B cell (primary cell): Measurements from ENCODE around the gene MLXIP. TPM values are rescaled to one million over a fixed set of nuclear protein-coding genes. Genes with fewer than 3 reads are reported as not detected.

Experiments used
- ATAC-seq: fragments of 200-7000 bp; cut with Tn5 transposase; one replicate; pipeline ENCODE4 v1.10.0; 2021; ENCODE audit warnings: low read depth, mild to moderate bottlenecking, moderate number of reproducible peaks, moderate library complexity
- CTCF ChIA-PET: fragments of 350-600 bp; sonication (Branson Sonifier 250); formaldehyde crosslinking; loops from one replicate; lab custom pipeline; 2021; ENCODE audit warnings: antibody characterized with exemption, inconsistent platforms; lab: Charles Lee
- POLR2A ChIA-PET: fragments of 350-600 bp; sonication (Branson Sonifier 250); formaldehyde crosslinking; loops from one replicate; lab custom pipeline; 2021; ENCODE audit warnings: antibody characterized with exemption; lab: Charles Lee
- DNase-seq: peaks from one replicate; pipeline ENCODE4 v3.0.0; 2013
- H2AFZ ChIP-seq: 2 replicates; pipeline ENCODE4 v1.6.1; 2012; ENCODE audit warnings: mild to moderate bottlenecking, low read depth, low read length; ENCODE audit not compliant: insufficient read depth, poor library complexity, severe bottlenecking
- H3K27ac ChIP-seq, 2 donors: 1 replicate in 1 of 2; 2 replicates in 1 of 2; pipeline ENCODE4 v1.5.1; 2012 to 2013; ENCODE audit warnings: low read length in 2 of 2, mild to moderate bottlenecking in 2 of 2, moderate library complexity in 1 of 2
- H3K27me3 ChIP-seq, 4 experiments: fragments of 200-600 bp in 1 of 4; sonication (generic) in 1 of 4; replicated peaks in 1 of 4; 1 replicate in 2 of 4; 2 replicates in 2 of 4; pipeline versions ENCODE4 v1.6.1 to v1.7.0; 2013 to 2016; ENCODE audit warnings: low read length in 3 of 4, mild to moderate bottlenecking in 2 of 4, mixed read lengths in 1 of 4, moderate library complexity in 1 of 4; ENCODE audit not compliant: insufficient read depth in 4 of 4, control insufficient read depth in 3 of 4; ENCODE audit errors: control extremely low read depth in 1 of 4
- H3K36me3 ChIP-seq, 2 experiments: replicated peaks in 1 of 2; 1 replicate in 1 of 2; 2 replicates in 1 of 2; pipeline versions ENCODE4 v1.6.1 to v1.7.1; 2013; ENCODE audit warnings: low read length in 1 of 2; ENCODE audit not compliant: insufficient read depth in 2 of 2, control insufficient read depth in 1 of 2; ENCODE audit errors: control extremely low read depth in 1 of 2, extremely low read depth in 1 of 2
- H3K4me1 ChIP-seq, 2 donors: fragments of 200-600 bp in 1 of 2; sonication (generic) in 1 of 2; 1 replicate in 1 of 2; 2 replicates in 1 of 2; pipeline versions ENCODE4 v1.5.1 to v1.6.1; 2013 to 2017; ENCODE audit warnings: low read length in 2 of 2; ENCODE audit not compliant: control insufficient read depth in 2 of 2, insufficient read depth in 2 of 2
- H3K4me2 ChIP-seq: replicated peaks from 2 replicates; pipeline ENCODE3; 2012; ENCODE audit warnings: mild to moderate bottlenecking, low read depth, low read length; ENCODE audit not compliant: poor library complexity, severe bottlenecking
- H3K4me3 ChIP-seq, 5 experiments: fragments of 200-600 bp in 1 of 5; sonication (generic) in 1 of 5; 1 replicate in 3 of 5; 2 replicates in 2 of 5; pipeline versions ENCODE4 v1.5.1 to v1.7.0; 2011 to 2016; ENCODE audit warnings: low read length in 4 of 5, mild to moderate bottlenecking in 4 of 5, low read depth in 2 of 5, control low read depth in 1 of 5, moderate library complexity in 1 of 5; ENCODE audit not compliant: insufficient read depth in 1 of 5; ENCODE audit errors: control extremely low read depth in 1 of 5, extremely low read depth in 1 of 5
- H3K79me2 ChIP-seq: fragments of 200-600 bp; sonication (generic); one replicate; pipeline ENCODE4 v1.6.0; 2016; ENCODE audit warnings: low read length; ENCODE audit not compliant: control insufficient read depth, insufficient read depth
- H3K9ac ChIP-seq: fragments of 200-600 bp; sonication (generic); 2 replicates; pipeline ENCODE4 v1.6.1; 2017; ENCODE audit warnings: mild to moderate bottlenecking, low read length, moderate library complexity
- H3K9me3 ChIP-seq, 3 donors: one replicate each; pipeline versions ENCODE4 v1.6.1 to v1.7.1; 2013; ENCODE audit warnings: low read length in 2 of 3; ENCODE audit not compliant: control insufficient read depth in 2 of 3, insufficient read depth in 1 of 3; ENCODE audit errors: control extremely low read depth in 1 of 3
- H4K20me1 ChIP-seq: 2 replicates; pipeline ENCODE4 v1.6.0; 2012; ENCODE audit warnings: mild to moderate bottlenecking, low read length; ENCODE audit not compliant: insufficient read depth, control insufficient read depth, poor library complexity, severe bottlenecking
- H3K27ac Mint-ChIP-seq: one replicate; pipeline ENCODE4 v1.8.0; 2021; ENCODE audit warnings: mixed read lengths
- H3K27me3 Mint-ChIP-seq: one replicate; pipeline ENCODE4 v1.8.0; 2021; ENCODE audit warnings: mixed read lengths
- H3K4me1 Mint-ChIP-seq: one replicate; pipeline ENCODE4 v1.8.0; 2021; ENCODE audit warnings: mixed read lengths
- H3K4me3 Mint-ChIP-seq: one replicate; pipeline ENCODE4 v1.8.0; 2021; ENCODE audit warnings: mixed read lengths
- H3K9me3 Mint-ChIP-seq: one replicate; pipeline ENCODE4 v1.8.0; 2022; ENCODE audit warnings: mixed read lengths; ENCODE audit not compliant: insufficient read depth
- EZH2 ChIP-seq: IDR thresholded peaks from 2 replicates; pipeline ENCODE4 v1.6.1; 2012; ENCODE audit warnings: borderline replicate concordance, low read depth, mild to moderate bottlenecking, moderate library complexity, low read length; ENCODE audit not compliant: insufficient read depth, poor library complexity, severe bottlenecking
- WGBS: methylation state at CpG from one replicate; pipeline ENCODE4 v1.1.5; 2013; ENCODE audit warnings: missing lambda C conversion rate; ENCODE audit not compliant: insufficient coverage; 5-methylcytosine and 5-hydroxymethylcytosine counted together
- intact Hi-C: fragments of 100-400 bp; cut with micrococcal nuclease; formaldehyde crosslinking; loops from one replicate; pipeline ENCODE4 v1.10.0; 2022
- polyA plus RNA-seq: library from polyadenylated mRNA; depleted of rRNA; stranded (reverse); fragments of >200 nt; gene quantifications from 2 replicates; pipeline ENCODE4 v1.2.3, GENCODE V29; 2012
- total RNA-seq, 2 donors: library from RNA; stranded (reverse); fragments of 120-200 nt in 1 of 2; gene quantifications; 1 replicate in 1 of 2; 2 replicates in 1 of 2; pipeline versions ENCODE4 v1.2.3 to v1.2.4, GENCODE V29; 2013 to 2022
- TF ChIP-seq, protein P1 (sequence below): fragments of 200-600 bp; IDR thresholded peaks from one replicate; pipeline ENCODE4 v1.8.0; 2022; ENCODE audit warnings: antibody characterized with exemption, mild to moderate bottlenecking

Gene MLXIP
- total and polyA plus RNA-seq, 2 donors (not counting 1 experiment from before 2014, with no cell fraction given), result 28.1 to 91.2 TPM

DNA sequence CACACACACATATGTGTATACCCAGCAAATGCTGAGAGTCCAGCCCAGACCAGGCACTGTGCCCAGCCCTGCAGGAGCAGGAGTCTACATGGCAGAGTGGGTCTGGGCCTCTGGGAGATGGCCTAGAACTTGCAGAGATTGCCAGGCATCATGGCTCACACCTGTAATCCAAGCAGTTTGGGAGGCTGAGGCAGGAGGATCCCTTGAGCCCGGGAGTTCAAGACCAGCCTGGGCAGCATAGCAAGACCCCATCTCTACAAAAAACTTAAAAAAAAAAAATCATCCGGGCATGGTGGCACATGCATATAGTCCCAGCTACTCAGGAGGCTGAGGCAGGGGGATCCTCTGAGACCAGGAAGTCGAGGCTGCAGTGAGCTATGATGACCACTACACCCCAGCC is 20.8 kb upstream of the MLXIP start:
- no peaks in the 10 kb centered on the region for H3K27me3 Mint-ChIP-seq
- Histone ChIP-seq H3K79me2 (peaks cover 12% of the 10 kb centered on the region), H3K9ac (no peak overlapping the region), H3K4me3 (no peak overlapping the region), H3K4me1 (peaks cover 0 to 6% of the 10 kb centered on the region in 2 donors), H3K9me3 (no peaks in the 10 kb centered on the region), H3K27ac (no peak overlapping the region), H3K36me3 (peaks cover 0 to 62% of the 10 kb centered on the region in 2 experiments), H3K27me3 (no peaks in the 10 kb centered on the region), H2AFZ (no peak overlapping the region), H3K4me2 (no peak overlapping the region), H4K20me1 (peaks cover 37% of the 10 kb centered on the region)
- no peak overlapping the region for H3K27ac Mint-ChIP-seq
- POLR2A ChIA-PET, result no interaction called here
- peaks cover 4% of the 10 kb centered on the region for H3K4me1 Mint-ChIP-seq
- CTCF ChIA-PET, result interaction anchor here (5.2 kb wide), 1 partner anchor 68 kb away, joined by 154 read pairs; no protein-coding TSS in a partner anchor
- DNase-seq (no peak), ATAC-seq (no peak)
- WGBS, result 80% methylated on average over 1 of the region's 3 CpGs
- intact Hi-C loops, result no loop called here
- no peaks in the 10 kb centered on the region for H3K9me3 Mint-ChIP-seq
- H3K4me3 Mint-ChIP-seq, result no peak overlapping the region
- TF ChIP-seq, protein P1, sequence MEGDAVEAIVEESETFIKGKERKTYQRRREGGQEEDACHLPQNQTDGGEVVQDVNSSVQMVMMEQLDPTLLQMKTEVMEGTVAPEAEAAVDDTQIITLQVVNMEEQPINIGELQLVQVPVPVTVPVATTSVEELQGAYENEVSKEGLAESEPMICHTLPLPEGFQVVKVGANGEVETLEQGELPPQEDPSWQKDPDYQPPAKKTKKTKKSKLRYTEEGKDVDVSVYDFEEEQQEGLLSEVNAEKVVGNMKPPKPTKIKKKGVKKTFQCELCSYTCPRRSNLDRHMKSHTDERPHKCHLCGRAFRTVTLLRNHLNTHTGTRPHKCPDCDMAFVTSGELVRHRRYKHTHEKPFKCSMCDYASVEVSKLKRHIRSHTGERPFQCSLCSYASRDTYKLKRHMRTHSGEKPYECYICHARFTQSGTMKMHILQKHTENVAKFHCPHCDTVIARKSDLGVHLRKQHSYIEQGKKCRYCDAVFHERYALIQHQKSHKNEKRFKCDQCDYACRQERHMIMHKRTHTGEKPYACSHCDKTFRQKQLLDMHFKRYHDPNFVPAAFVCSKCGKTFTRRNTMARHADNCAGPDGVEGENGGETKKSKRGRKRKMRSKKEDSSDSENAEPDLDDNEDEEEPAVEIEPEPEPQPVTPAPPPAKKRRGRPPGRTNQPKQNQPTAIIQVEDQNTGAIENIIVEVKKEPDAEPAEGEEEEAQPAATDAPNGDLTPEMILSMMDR, result no peak
- no peak for TF ChIP-seq EZH2

GRCh38 chr12:122058549-122059149 is 19.9 kb upstream of the MLXIP start:
- CTCF ChIA-PET, result interaction anchor here (1.3 to 1.5 kb wide), 2 partner anchors 10 to 64 kb away, joined by 3 to 5 read pairs; no protein-coding TSS in a partner anchor
- Mint-ChIP-seq H3K27me3 (no peaks in the 10 kb centered on the region), H3K4me3 (no peak overlapping the region), H3K9me3 (no peaks in the 10 kb centered on the region), H3K27ac (peak overlapping the region; percentile 29), H3K4me1 (peaks cover 13% of the 10 kb centered on the region)
- DNase-seq (no peak), ATAC-seq (no peak)
- H2AFZ ChIP-seq, result no peak overlapping the region
- peaks cover 37% of the 10 kb centered on the region for H4K20me1 ChIP-seq
- no peaks in the 10 kb centered on the region for H3K27me3 ChIP-seq
- no peak overlapping the region for H3K4me3 ChIP-seq
- peaks cover 0 to 62% of the 10 kb centered on the region in 2 experiments for H3K36me3 ChIP-seq
- no peak overlapping the region for H3K27ac ChIP-seq
- H3K9ac ChIP-seq, result no peak overlapping the region
- H3K4me2 ChIP-seq, result no peak overlapping the region
- POLR2A ChIA-PET, result no interaction called here
- H3K4me1 ChIP-seq, result peaks cover 5 to 14% of the 10 kb centered on the region in 2 donors
- over 99% methylated on average over 10 of the region's 11 CpGs for WGBS
- H3K9me3 ChIP-seq, result no peaks in the 10 kb centered on the region
- peaks cover 12% of the 10 kb centered on the region for H3K79me2 ChIP-seq
- TF ChIP-seq, protein P1, result no peak
- no peak for TF ChIP-seq EZH2
- intact Hi-C loops, result no loop called here
